SK-N-SH treated with all-trans-retinoic acid at 6 μM for 48 hours (cell line): ENCODE measurements around the gene ERBB2.

Experiments
- GLIS3 ChIP-seq: fragments of 250-450 bp; sonication (Bioruptor Pico); IDR thresholded peaks from 2 replicates; pipeline ENCODE4 v1.5.0; 2020; ENCODE audit warnings: mild to moderate bottlenecking, moderate library complexity
- PPARA ChIP-seq: fragments of 250-450 bp; sonication (Bioruptor Pico); IDR thresholded peaks from 2 replicates; pipeline ENCODE4 v1.5.0; 2020; ENCODE audit warnings: mild to moderate bottlenecking, borderline replicate concordance
- RARB ChIP-seq: fragments of 250-450 bp; sonication (Bioruptor Pico); IDR thresholded peaks from 2 replicates; pipeline ENCODE4 v1.8.0; 2021; ENCODE audit warnings: mild to moderate bottlenecking, moderate library complexity
- TCF4 ChIP-seq: fragments of 250-450 bp; sonication (Bioruptor Pico); IDR thresholded peaks from 2 replicates; pipeline ENCODE4 v1.8.0; 2021; ENCODE audit warnings: mild to moderate bottlenecking, moderate library complexity, borderline replicate concordance
- TOX ChIP-seq: fragments of 250-450 bp; sonication (Bioruptor Pico); IDR thresholded peaks from 2 replicates; pipeline ENCODE4 v1.8.0; 2021; ENCODE audit warnings: mild to moderate bottlenecking, moderate library complexity, borderline replicate concordance
- ZC3H10 ChIP-seq: fragments of 250-450 bp; sonication (Bioruptor Pico); IDR thresholded peaks from 2 replicates; pipeline ENCODE4 v1.5.1; 2021; ENCODE audit warnings: mild to moderate bottlenecking, moderate library complexity
- ZFP30 ChIP-seq: fragments of 450-650 bp; formaldehyde crosslinking; IDR thresholded peaks from 2 replicates; pipeline ENCODE4 v1.5.0; 2022; ENCODE audit warnings: mild to moderate bottlenecking, moderate library complexity
- TF ChIP-seq, protein P1 (sequence below): fragments of 250-450 bp; sonication (Bioruptor Pico); IDR thresholded peaks from 2 replicates; pipeline ENCODE4 v1.5.1; 2020; ENCODE audit warnings: low read depth, mild to moderate bottlenecking, moderate library complexity
- TF ChIP-seq, protein P2 (sequence below): fragments of 250-450 bp; sonication (Bioruptor Pico); IDR thresholded peaks from 2 replicates; pipeline ENCODE4 v1.5.1; 2021; ENCODE audit warnings: mild to moderate bottlenecking, moderate library complexity
- TF ChIP-seq, protein P3 (sequence below): fragments of 250-450 bp; sonication (Bioruptor Pico); IDR thresholded peaks from 2 replicates; pipeline ENCODE4 v1.8.0; 2020; ENCODE audit warnings: mild to moderate bottlenecking, moderate library complexity, borderline replicate concordance

DNA sequence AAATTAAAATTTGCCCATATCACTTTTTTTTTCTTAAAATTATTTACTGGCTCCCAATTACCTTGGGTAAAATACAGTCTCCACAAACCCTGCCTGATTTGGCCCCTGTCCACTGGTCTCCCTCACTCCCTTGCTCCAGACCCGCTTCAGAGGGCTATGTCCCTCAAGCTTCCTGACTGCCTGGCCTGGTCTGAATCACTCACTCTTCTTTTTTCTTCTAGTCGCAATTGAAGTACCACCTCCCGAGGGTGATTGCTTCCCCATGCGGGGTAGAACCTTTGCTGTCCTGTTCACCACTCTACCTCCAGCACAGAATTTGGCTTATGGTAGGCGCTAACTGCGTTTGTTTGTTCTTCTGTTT is 11.4 kb upstream of the ERBB2 start:
- TF ChIP-seq TOX (CRISPR knock-in tag) (no peak), GLIS3 (CRISPR knock-in tag) (no peak), RARB (CRISPR knock-in tag) (no peak), ZFP30 (CRISPR knock-in tag) (no peak), PPARA (no peak), ZC3H10 (CRISPR knock-in tag) (no peak), TCF4 (CRISPR knock-in tag) (no peak)
- TF ChIP-seq, protein P1, sequence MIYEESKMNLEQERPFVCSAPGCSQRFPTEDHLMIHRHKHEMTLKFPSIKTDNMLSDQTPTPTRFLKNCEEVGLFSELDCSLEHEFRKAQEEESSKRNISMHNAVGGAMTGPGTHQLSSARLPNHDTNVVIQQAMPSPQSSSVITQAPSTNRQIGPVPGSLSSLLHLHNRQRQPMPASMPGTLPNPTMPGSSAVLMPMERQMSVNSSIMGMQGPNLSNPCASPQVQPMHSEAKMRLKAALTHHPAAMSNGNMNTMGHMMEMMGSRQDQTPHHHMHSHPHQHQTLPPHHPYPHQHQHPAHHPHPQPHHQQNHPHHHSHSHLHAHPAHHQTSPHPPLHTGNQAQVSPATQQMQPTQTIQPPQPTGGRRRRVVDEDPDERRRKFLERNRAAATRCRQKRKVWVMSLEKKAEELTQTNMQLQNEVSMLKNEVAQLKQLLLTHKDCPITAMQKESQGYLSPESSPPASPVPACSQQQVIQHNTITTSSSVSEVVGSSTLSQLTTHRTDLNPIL (CRISPR knock-in tag), result no peak
- TF ChIP-seq, protein P2, sequence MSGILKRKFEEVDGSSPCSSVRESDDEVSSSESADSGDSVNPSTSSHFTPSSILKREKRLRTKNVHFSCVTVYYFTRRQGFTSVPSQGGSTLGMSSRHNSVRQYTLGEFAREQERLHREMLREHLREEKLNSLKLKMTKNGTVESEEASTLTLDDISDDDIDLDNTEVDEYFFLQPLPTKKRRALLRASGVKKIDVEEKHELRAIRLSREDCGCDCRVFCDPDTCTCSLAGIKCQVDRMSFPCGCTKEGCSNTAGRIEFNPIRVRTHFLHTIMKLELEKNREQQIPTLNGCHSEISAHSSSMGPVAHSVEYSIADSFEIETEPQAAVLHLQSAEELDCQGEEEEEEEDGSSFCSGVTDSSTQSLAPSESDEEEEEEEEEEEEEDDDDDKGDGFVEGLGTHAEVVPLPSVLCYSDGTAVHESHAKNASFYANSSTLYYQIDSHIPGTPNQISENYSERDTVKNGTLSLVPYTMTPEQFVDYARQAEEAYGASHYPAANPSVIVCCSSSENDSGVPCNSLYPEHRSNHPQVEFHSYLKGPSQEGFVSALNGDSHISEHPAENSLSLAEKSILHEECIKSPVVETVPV (CRISPR knock-in tag), result no peak
- TF ChIP-seq, protein P3, sequence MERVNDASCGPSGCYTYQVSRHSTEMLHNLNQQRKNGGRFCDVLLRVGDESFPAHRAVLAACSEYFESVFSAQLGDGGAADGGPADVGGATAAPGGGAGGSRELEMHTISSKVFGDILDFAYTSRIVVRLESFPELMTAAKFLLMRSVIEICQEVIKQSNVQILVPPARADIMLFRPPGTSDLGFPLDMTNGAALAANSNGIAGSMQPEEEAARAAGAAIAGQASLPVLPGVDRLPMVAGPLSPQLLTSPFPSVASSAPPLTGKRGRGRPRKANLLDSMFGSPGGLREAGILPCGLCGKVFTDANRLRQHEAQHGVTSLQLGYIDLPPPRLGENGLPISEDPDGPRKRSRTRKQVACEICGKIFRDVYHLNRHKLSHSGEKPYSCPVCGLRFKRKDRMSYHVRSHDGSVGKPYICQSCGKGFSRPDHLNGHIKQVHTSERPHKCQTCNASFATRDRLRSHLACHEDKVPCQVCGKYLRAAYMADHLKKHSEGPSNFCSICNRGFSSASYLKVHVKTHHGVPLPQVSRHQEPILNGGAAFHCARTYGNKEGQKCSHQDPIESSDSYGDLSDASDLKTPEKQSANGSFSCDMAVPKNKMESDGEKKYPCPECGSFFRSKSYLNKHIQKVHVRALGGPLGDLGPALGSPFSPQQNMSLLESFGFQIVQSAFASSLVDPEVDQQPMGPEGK (CRISPR knock-in tag), result no peak
